Endothelial cell of umbilical vein (primary cell): Measurements from ENCODE around the gene SLC16A4. TPM values are rescaled to one million over a fixed set of nuclear protein-coding genes. Genes with fewer than 3 reads are reported as not detected.

Source experiments
- BruUV-seq: library from RNA; stranded (reverse); fragments of 400-500 nt; replicated peaks from 2 replicates; lab custom pipeline; 2021; lab: Mats Ljungman, UMichigan
- CTCF ChIA-PET: fragments of 300-600, 350-600 bp; sonication (Branson Sonifier 250); formaldehyde crosslinking; loops from one replicate; lab custom pipeline; 2021; ENCODE audit warnings: antibody characterized with exemption, inconsistent platforms; lab: Charles Lee
- POLR2A ChIA-PET: fragments of 300-600, 350-600 bp; sonication (Branson Sonifier 250); formaldehyde crosslinking; loops from one replicate; lab custom pipeline; 2021; ENCODE audit warnings: antibody characterized with exemption, inconsistent platforms; lab: Charles Lee
- DNase-seq: peaks from one replicate; pipeline ENCODE4 v3.0.0-alpha.2; 2011; ENCODE audit warnings: low read depth, low spot score
- FAIRE-seq: peaks from 2 replicates; lab custom pipeline; 2011; peaks lifted over from hg19 to GRCh38; lab: Jason Lieb, UNC
- H2AFZ ChIP-seq: 2 replicates; pipeline ENCODE4 v1.6.0; 2012; ENCODE audit warnings: low read depth, low read length, control low read depth, inconsistent platforms
- H3K27ac ChIP-seq: 2 replicates; pipeline ENCODE4 v1.5.1; 2011; ENCODE audit warnings: low read depth, mild to moderate bottlenecking, control low read depth, low read length, moderate library complexity; ENCODE audit not compliant: insufficient read depth
- H3K27me3 ChIP-seq, 2 experiments: 2 replicates each; pipeline versions ENCODE4 v1.6.0 to v1.6.1; 2011; ENCODE audit warnings: low read length in 2 of 2, mixed read lengths in 1 of 2; ENCODE audit not compliant: control insufficient read depth in 2 of 2, insufficient read depth in 2 of 2
- H3K36me3 ChIP-seq, 2 experiments: 2 replicates in 1 of 2; 3 replicates in 1 of 2; pipeline ENCODE4 v1.5.1; 2011; ENCODE audit warnings: low read length in 2 of 2, mild to moderate bottlenecking in 1 of 2, moderate library complexity in 1 of 2; ENCODE audit not compliant: control insufficient read depth in 2 of 2, insufficient read depth in 2 of 2; ENCODE audit errors: extremely low read depth in 1 of 2
- H3K4me1 ChIP-seq: 3 replicates; pipeline ENCODE4 v1.5.1; 2011; ENCODE audit warnings: mild to moderate bottlenecking, low read length; ENCODE audit not compliant: control insufficient read depth, insufficient read depth; ENCODE audit errors: extremely low read depth
- H3K4me2 ChIP-seq: 2 replicates; pipeline ENCODE4 v1.6.1; 2011; ENCODE audit warnings: low read length, control low read depth, mixed read lengths; ENCODE audit not compliant: insufficient read depth
- H3K4me3 ChIP-seq, 3 experiments: fragments of 200-600 bp in 1 of 3; sonication (generic), shearing (Covaris generic) in 1 of 3; replicated peaks in 1 of 3; 2 replicates each; pipeline ENCODE4 v1.5.1; 2011 to 2016; ENCODE audit warnings: control low read depth in 3 of 3, low read length in 3 of 3, mild to moderate bottlenecking in 2 of 3, inconsistent platforms in 1 of 3, low read depth in 1 of 3, moderate library complexity in 1 of 3; ENCODE audit not compliant: insufficient read depth in 1 of 3
- H3K79me2 ChIP-seq: 2 replicates; pipeline ENCODE4 v1.6.0; 2012; ENCODE audit warnings: low read length, inconsistent platforms; ENCODE audit not compliant: control insufficient read depth, insufficient read depth
- H3K9ac ChIP-seq: replicated peaks from 2 replicates; pipeline ENCODE3; 2011; ENCODE audit warnings: low read length, control low read depth; ENCODE audit not compliant: insufficient read depth; ENCODE audit errors: extremely low read depth
- H3K9me1 ChIP-seq: replicated peaks from 3 replicates; pipeline ENCODE4 v1.6.0; 2011; ENCODE audit warnings: mild to moderate bottlenecking, low read length; ENCODE audit not compliant: control insufficient read depth, insufficient read depth; ENCODE audit errors: extremely low read depth
- H3K9me3 ChIP-seq: replicated peaks from 2 replicates; pipeline ENCODE4 v1.5.1; 2012; ENCODE audit warnings: low read length, inconsistent platforms; ENCODE audit not compliant: control insufficient read depth, insufficient read depth
- H4K20me1 ChIP-seq: replicated peaks from 2 replicates; pipeline ENCODE3; 2011; ENCODE audit warnings: mild to moderate bottlenecking, low read length; ENCODE audit not compliant: control insufficient read depth, insufficient read depth; ENCODE audit errors: extremely low read depth
- CTCF ChIP-seq, 2 donors: IDR thresholded peaks; 1 replicate in 1 of 2; 2 replicates in 1 of 2; pipeline ENCODE4 v1.5.1; 2011; ENCODE audit warnings: low read length in 2 of 2, mild to moderate bottlenecking in 2 of 2, moderate library complexity in 2 of 2, control low read depth in 1 of 2, inconsistent platforms in 1 of 2, low read depth in 1 of 2; ENCODE audit not compliant: insufficient read depth in 1 of 2; ENCODE audit errors: extremely low read depth in 1 of 2
- FOS ChIP-seq: IDR thresholded peaks from 2 replicates; pipeline ENCODE4 v1.6.1; 2011; ENCODE audit warnings: mild to moderate bottlenecking, low read length, moderate library complexity, borderline replicate concordance; ENCODE audit not compliant: insufficient read depth
- GATA2 ChIP-seq: IDR thresholded peaks from 2 replicates; pipeline ENCODE4 v1.7.0; 2011; ENCODE audit warnings: low read depth, mild to moderate bottlenecking, moderate library complexity, mixed read lengths, low read length; ENCODE audit not compliant: insufficient read length, insufficient read depth
- POLR2A ChIP-seq: IDR thresholded peaks from 2 replicates; pipeline ENCODE4 v1.6.1; 2012; ENCODE audit warnings: low read depth, mild to moderate bottlenecking, control low read depth, low read length
- POLR2AphosphoS5 ChIP-seq: IDR thresholded peaks from 2 replicates; pipeline ENCODE4 v1.6.1; 2012; ENCODE audit warnings: low read depth, mild to moderate bottlenecking, control low read depth, low read length, moderate library complexity; ENCODE audit not compliant: insufficient read depth
- dilution Hi-C: fragments of 300-500 bp; cut with MboI; formaldehyde crosslinking; loops from one replicate; pipeline ENCODE4 v1.15.0; 2019; ENCODE audit warnings: low sequenced_read_pairs; ENCODE audit not compliant: extremely low pct_ligation_motif_present
- intact Hi-C: fragments of 100-400 bp; cut with micrococcal nuclease; formaldehyde crosslinking; loops from one replicate; pipeline ENCODE4 v1.10.0; 2022
- polyA plus RNA-seq, 4 experiments: library from polyadenylated mRNA; depleted of rRNA in 3 of 4; stranded (reverse) in 3 of 4; unstranded in 1 of 4; fragments of >200 nt; gene quantifications; 2 replicates each; pipeline versions ENCODE4 v1.2.1 to v1.2.3, GENCODE V29; 2011 to 2012; ENCODE audit warnings: missing spikeins in 1 of 4
- total RNA-seq: library from RNA; stranded (reverse); gene quantifications from 2 replicates; pipeline ENCODE4 v1.2.3, GENCODE V29; 2021

SLC16A4 gene
- total and polyA plus RNA-seq, 2 donors (not counting 3 experiments of a cell fraction or from before 2014, with no cell fraction given), result 2.8 to 7.2 TPM

GRCh38 chr1:110339407-110340206 lies 51.2 kb downstream of the SLC16A4 start:
- Histone ChIP-seq H2AFZ (peak overlapping the region; percentile 96), H4K20me1 (peaks cover 10% of the 10 kb centered on the region), H3K27ac (peak overlapping the region; percentile 88), H3K27me3 (no peaks in the 10 kb centered on the region), H3K79me2 (peaks cover 53% of the 10 kb centered on the region), H3K36me3 (peaks cover 8% of the 10 kb centered on the region in 2 experiments), H3K4me3 (peak overlapping the region; percentile 62 to 91 (median 83)), H3K9ac (peak overlapping the region; percentile 88), H3K9me3 (no peaks in the 10 kb centered on the region), H3K9me1 (no peaks in the 10 kb centered on the region), H3K4me1 (peaks cover 37% of the 10 kb centered on the region), H3K4me2 (peak overlapping the region; percentile 77)
- DNase-seq (peak; percentile 61), FAIRE-seq (no peak)
- POLR2A ChIA-PET, result interaction anchor here (0.6 to 1.3 kb wide), 4 partner anchors 9 to 875 kb away, joined by 4 to 7 read pairs (median 4); partner anchors contain the start of gene STRIP1
- no TSS peak for BruUV-seq
- TF ChIP-seq GATA2 (no peak), POLR2AphosphoS5 (peak; percentile 69), POLR2A (peak; percentile 80), CTCF (IDR thresholded peaks at IDR 0.05; ENCODE audit: extremely low read depth in 1 of 2, insufficient read depth in 1 of 2, low read depth in 1 of 2, low read length in 2 of 2) (peak in 1 of 2 donors; percentile 50), FOS (no peak)
- CTCF ChIA-PET, result interaction anchor here (0.6 to 5.5 kb wide), 19 partner anchors 9 to 156 kb away, joined by 3 to 80 read pairs (median 5); partner anchors contain the start of genes KCNC4 and LAMTOR5
- dilution Hi-C loops, result no loop called here
- intact Hi-C loops, result loop anchor here (2.0 to 5.0 kb wide), 2 partner anchors 123 to 913 kb away; partner anchors contain the start of gene PSMA5
